ENCODE measurements around the gene PRXL2A.

The PRXL2A gene

GRCh38 chr10:80447436-80448190 lies 39.3 kb downstream of the PRXL2A start:
- no peak for DNase-seq

DNA sequence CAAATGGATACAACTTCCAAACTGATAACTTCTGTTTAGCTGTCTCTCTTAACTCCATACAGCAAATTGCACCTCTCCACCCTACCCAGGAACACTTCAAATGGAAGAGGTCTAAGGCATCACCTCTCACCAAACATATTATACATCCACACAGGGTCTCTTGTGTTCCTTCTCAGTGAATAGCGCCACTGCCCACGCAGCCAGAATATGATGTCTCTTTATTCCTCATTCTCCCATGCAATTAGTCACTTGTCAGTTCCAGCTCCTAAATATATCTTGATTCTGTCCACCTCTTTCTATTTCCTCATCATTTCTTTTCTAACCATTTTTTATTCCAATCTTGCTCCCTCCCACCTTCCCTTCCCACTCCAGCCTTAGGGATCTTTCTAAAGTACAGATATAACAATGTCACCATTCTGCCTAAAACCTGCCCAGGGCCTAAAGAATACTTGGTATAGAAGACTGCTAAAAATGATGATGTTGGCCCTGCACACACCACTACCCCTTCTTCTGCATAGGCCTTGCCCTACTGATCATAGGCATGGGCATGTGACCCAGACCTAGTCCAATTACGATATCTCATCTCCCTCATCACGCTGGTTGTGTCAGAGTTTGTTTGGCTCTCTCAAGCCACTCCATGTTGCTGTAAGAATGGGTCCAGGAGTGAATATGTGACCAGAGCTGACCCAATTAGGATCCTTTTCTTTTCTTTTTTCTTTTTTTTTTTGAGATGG lies 40.0 kb downstream of the PRXL2A start:
- no peak for DNase-seq

- no peak for DNase-seq
Observed at GRCh38 chr10:80449520-80449919, 41.2 kb downstream of the PRXL2A start.

DNA sequence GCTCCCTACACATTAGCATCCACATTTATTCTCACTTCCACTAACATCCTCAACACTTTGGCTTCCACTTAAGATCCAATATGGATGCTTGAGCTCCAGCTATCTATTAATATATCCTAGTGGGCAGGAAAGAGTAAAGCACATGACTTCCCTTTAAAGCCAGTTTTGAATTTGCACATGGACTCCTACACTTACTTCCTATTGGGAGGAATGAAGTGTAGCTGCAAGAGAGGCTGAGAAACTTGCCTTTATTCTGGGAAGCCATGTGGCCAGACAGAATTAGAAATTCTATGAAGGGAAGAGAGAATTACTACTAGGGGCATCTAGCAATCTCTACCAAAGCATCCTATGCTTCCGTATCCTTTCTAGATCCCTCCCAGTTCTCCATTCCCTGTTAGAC lies 42.8 kb downstream of the PRXL2A start:
- no peak for DNase-seq

GRCh38 chr10:80452069-80452468 lies 43.7 kb downstream of the PRXL2A start:
- no peak for DNase-seq

DNA sequence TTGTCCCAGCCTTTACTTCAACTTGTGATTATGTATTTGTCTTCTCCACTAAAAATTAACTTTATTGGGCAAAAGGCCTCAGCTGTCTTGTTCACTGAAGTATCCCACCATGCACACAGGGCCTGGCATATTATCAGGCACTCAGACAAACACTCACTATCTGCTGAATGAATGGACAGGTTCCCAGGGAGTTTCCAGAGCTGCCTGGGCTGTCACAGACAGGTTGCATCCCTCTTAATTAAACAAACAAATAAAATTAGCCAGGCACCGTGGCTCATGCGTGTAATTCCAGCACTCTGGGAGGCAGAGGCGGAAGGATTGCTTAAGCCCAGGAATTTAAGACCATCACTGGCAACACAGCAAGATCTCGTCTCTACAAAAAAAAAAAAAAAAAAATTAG lies 44.3 kb downstream of the PRXL2A start:
- DNase-seq = no peak

DNA sequence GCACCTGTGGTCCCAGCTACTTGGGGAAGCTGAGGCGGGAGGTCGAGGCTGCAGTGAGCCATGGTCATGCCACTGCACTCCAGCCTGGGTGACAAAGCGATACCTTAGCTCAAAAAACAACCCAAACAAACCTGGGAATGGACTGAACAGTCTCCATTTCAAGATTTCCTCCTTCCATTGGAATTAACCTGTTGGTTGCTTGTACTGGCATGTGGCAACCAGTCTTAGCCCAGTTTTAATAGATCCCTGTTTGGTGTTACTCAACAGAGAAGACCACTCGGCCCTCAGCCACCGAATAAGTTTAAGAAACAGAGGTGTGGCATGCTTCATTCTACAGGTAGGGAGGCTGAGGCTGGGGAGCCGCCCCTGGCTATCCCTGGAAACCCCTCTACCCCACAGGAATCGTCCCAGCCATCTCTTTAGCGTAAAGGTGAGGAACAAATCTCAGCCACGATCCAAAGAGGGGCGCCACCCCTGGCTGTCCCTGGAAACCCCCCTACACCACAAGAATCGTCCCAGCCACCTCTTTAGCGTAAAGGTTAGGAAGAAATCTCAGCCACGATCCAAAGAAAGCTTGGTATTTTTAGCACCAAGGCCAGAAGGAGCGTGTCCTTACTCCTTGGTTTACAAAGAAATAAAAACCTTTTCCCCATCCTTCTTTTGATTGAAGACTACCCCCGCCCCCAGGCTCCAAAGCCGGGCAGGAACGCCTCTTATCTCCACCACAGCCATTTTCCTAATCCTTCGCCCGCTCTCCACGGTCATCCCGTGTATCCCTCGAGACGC lies 44.9 kb downstream of the PRXL2A start:
- DNase-seq = no peak

- DNase-seq = peak; percentile 83
Observed at GRCh38 chr10:80453842-80454512, 45.6 kb downstream of the PRXL2A start, which contains the start of gene TSPAN14. Gene TSPAN14, plus strand, starts transcription at chr10:80454310. Its CDS starts 34,924 bp downstream, at chr10:80489234.

DNA sequence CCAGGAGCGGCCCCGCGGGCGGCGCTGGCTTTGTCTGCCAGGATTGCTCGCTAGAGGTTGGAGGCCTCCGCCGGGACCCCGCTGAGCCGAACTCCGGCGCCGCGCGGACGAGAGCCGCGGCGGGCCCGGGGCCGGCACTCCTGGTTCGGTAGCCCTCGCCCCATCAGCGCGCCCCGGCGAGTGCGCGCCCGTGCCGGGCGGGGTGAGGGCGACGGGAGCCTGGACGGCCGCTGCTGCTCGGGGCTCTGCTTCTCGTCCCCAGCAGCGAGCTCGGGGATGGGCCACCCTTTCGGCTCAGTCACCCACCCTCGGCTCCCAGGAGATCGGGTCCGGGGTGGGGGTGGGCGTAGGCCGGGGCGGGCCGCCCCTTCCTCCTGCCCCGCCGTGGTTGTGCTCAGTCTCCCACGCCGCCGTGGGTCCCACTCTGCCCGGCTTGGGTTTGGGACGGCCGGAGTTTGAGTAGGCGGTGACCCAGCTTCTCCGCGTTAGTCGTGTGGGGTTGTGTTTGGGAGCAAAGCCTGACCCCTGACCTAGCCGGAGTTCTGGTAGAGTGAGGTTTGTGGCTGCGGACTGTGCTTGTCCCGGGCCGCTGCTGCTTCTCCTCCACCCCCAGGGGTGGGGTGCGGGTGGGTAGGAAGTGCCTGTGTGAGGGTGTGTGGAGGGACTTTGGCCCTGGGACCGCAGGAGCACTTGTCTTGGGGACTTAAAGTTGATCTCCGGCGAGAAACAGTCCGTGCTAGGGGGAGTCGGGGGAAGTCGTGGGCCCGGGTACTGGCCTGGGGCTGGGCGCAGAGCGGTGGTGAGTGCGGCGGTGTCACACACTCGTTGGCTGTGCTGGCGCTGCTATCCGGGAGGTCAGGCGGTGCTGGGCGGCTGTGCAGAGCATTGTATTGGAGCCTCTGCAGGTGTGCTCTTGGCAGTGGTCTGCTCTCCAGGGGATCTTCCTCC lies 46.4 kb downstream of the PRXL2A start:
- no peak for DNase-seq

DNA sequence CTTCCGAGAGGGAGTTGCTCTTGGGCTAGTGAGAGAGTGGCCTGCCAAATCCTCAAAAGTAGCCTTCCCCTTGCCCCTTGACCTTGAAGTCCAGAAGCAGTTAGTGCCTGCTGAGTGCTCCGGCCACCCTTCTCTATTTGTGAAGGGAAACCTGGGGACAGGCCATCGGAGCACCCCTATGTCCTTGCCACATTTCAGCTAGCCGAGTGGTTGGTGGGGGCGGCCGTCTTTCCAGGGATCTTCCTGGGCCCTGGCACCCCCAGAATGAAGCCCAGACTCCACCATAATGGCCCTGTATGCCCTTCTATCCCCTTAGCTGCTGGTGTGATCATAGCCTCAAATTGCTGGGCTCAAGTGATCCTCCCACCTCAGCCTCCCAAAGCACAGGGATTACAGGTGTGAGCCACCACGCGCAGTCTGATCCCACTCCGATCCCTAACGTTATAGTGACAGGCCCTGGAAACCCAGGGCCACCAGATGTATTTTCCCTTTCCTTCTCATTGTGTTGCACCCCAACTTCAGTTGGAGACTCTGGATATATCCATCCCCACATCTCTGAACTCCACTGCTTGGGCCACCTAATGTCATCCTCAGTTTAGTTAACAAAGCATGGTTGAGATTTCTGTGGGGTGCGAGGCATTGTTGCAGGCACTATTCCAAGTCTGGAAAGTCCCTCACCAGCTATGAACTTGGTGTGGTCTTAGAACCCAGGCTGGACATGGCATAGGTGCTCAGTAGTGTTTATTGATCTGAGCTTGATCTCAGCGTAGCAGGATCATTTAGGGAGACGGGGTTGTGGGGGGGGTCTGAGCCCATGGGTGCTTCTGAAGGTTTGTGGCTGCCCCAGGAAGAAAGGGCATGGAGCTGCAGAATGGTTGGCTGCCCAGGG lies 47.4 kb downstream of the PRXL2A start:
- DNase-seq = no peak

DNA sequence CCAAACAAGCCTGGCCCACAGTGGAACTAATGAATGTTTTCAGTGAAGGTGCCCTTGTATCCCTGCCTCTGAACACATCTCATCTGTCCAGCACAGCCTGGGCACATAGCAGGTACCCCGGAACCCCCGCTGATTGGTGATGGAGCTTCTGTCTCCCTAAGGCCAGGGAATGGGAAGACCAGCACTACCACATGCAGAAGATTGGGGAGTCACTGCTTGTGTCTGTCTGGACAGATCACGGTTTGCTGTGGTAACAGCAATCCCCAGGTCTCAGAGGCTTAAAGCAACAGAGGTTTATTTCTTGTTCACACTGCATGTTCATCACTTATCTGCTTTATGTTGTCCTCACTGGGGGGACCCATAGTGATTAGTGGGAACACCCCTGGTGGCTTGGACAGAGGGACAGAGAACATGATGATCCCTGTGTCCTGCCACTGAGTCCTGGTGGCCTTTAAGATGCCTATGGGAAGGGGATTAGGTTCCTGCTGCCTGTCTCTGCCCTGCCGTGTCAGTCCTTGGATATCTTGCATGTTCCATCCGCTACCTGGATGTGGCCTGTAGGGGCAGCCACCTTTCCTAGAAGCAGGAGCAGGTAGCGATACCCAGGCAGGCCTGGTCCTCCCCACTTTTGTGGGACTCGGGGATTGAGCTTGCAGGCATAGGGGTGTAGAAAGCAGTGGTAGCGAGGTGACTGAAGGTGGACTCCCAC lies 49.4 kb downstream of the PRXL2A start:
- no peak for DNase-seq

DNA sequence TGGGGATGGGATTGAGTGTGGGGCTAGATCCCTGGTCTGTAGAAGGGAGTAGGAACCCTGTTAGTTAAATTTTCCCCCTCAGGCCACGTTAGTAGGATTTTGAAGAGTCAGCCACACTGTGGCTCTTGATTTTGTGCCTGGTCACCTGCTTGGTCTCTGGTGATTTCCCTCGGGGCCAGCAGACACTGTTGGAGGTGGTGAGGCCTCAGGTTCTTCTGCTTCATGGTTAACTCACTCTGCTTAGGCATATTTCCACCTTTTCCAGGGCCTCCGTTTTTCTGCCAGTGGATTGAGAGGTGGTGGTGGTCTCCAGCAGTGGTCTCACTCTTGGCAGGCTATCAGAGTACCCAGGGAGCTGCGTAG lies 49.9 kb downstream of the PRXL2A start:
- DNase-seq = no peak

GRCh38 chr10:80458638-80459037 lies 50.3 kb downstream of the PRXL2A start:
- DNase-seq = no peak

- DNase-seq = no peak
Observed at GRCh38 chr10:80459047-80459865, 50.9 kb downstream of the PRXL2A start.

DNA sequence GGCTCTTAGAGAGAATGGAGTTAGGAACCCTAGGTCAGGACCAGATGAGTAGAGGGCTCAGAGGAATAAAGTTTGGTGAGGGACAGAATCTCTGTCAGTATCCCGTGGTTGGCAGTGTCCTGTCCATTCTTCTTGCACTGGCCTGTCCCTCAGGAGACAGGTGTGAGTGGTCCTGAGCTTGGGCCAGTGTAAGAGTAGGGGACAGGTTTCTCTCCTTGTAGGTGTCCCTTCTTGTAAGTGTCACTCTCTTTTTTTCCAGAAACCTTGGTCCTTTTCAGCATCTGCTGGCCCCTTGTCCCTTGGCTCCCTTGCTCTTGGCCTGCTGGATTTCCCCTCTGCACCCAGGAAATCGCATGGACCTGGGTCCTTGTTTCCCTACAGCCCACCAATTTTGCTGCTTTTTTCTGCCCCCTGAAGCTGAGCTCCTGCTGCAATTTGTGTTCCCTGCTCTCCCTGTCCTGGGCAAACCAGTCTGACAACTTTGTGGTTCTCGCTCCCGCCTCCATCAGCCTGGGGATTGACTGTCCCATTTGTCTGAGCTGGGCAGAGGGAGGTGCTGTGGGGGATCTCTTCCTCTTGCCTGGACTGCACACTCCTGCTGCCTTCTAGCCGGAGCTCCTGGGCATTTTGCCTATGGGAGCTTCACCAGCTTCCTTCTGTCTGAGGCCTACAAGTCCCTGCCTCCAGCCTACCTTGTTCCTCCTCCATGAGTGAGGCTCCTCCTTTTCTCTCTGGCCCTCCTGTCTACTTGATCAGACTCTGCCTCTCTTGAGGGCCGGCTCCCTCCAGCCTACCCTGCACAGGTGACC lies 52.3 kb downstream of the PRXL2A start:
- DNase-seq = no peak

GRCh38 chr10:80461208-80462183 lies 53.1 kb downstream of the PRXL2A start:
- DNase-seq = no peak
